HEK293T (cell line): ENCODE results near the gene DMD.

Experiments used
- ARNT ChIP-seq: fragments of 450-650 bp; IDR thresholded peaks from 2 replicates; pipeline ENCODE4 v1.6.1; 2017; ENCODE audit warnings: mild to moderate bottlenecking
- BHLHE40 ChIP-seq: fragments of 450-650 bp; IDR thresholded peaks from 2 replicates; pipeline ENCODE4 v1.6.1; 2016; ENCODE audit warnings: mild to moderate bottlenecking, moderate library complexity, borderline replicate concordance
- CTBP1 ChIP-seq: fragments of 450-650 bp; IDR thresholded peaks from 2 replicates; pipeline ENCODE4 v1.6.1; 2016; ENCODE audit warnings: borderline replicate concordance
- FOXA1 ChIP-seq: fragments of 450-650 bp; IDR thresholded peaks from 2 replicates; pipeline ENCODE4 v1.6.1; 2016; ENCODE audit warnings: mild to moderate bottlenecking
- FOXK2 ChIP-seq: fragments of 450-650 bp; IDR thresholded peaks from 2 replicates; pipeline ENCODE4 v1.6.1; 2016; ENCODE audit warnings: mild to moderate bottlenecking
- L3MBTL2 ChIP-seq: fragments of 450-650 bp; conservative IDR thresholded peaks from 2 replicates; pipeline ENCODE4 v1.6.1; 2016; ENCODE audit warnings: mild to moderate bottlenecking
- LEF1 ChIP-seq: fragments of 450-650 bp; IDR thresholded peaks from 2 replicates; pipeline ENCODE4 v1.6.1; 2017; ENCODE audit warnings: mild to moderate bottlenecking, borderline replicate concordance
- NFRKB ChIP-seq: fragments of 450-650 bp; IDR thresholded peaks from 2 replicates; pipeline ENCODE4 v1.6.1; 2016; ENCODE audit warnings: mild to moderate bottlenecking, moderate library complexity
- PKNOX1 ChIP-seq: fragments of 450-650 bp; IDR thresholded peaks from 2 replicates; pipeline ENCODE4 v1.6.1; 2016
- SP1 ChIP-seq: fragments of 450-650 bp; IDR thresholded peaks from 2 replicates; pipeline ENCODE4 v1.6.1; 2017
- SUZ12 ChIP-seq: fragments of 450-650 bp; IDR thresholded peaks from 2 replicates; pipeline ENCODE4 v1.6.1; 2016; ENCODE audit warnings: mild to moderate bottlenecking
- TARDBP ChIP-seq: fragments of 450-650 bp; IDR thresholded peaks from 2 replicates; pipeline ENCODE4 v1.6.1; 2016
- ZNF384 ChIP-seq: fragments of 450-650 bp; IDR thresholded peaks from 2 replicates; pipeline ENCODE4 v1.6.1; 2016

- no peak for TF ChIP-seq SP1
- TF ChIP-seq FOXK2, result no peak
- no peak for TF ChIP-seq NFRKB
- TF ChIP-seq LEF1, result no peak
- no peak for TF ChIP-seq SUZ12
- no peak for TF ChIP-seq TARDBP
- TF ChIP-seq ARNT, result no peak
- no peak for TF ChIP-seq BHLHE40
- TF ChIP-seq CTBP1, result no peak
- TF ChIP-seq PKNOX1, result no peak
- no peak for TF ChIP-seq FOXA1
- no peak for TF ChIP-seq L3MBTL2
- TF ChIP-seq ZNF384, result no peak
Measured at GRCh38 chrX:33188286-33188685, 23.1 kb downstream of the DMD start.
